Central memory CD4-positive, alpha-beta T cell (primary cell): ENCODE results near the gene RAF1.
"Not testable (repeated sequence)": the region's sequence is repeated elsewhere in the genome, so short reads cannot be mapped to it uniquely, and the experiment has no call there.

Source experiments
- DNase-seq: peaks from one replicate; pipeline ENCODE4 v3.0.0; 2022
- total RNA-seq, 3 experiments: gene quantifications; one replicate each; lab custom pipeline; 2026; lab: John Stamatoyannopoulos, UW

Gene RAF1
- total RNA-seq = 190 to 296 (median 205) reads per million in 3 experiments

- DNase-seq = peak; percentile 97
Observed at GRCh38 chr3:12663936-12664908, at the start of gene RAF1. TSS of gene RAF1 (minus strand) at chr3:12664117. CDS start at chr3:12618721, 45,396 bp downstream.

- DNase-seq = no peak
Observed at GRCh38 chr3:12710062-12710461, 46.1 kb upstream of the RAF1 start.

- DNase-seq = no peak
Observed at GRCh38 chr3:12709334-12709733, 45.4 kb upstream of the RAF1 start.

GRCh38 chr3:12708584-12709192 lies 44.8 kb upstream of the RAF1 start:
- DNase-seq = no peak

GRCh38 chr3:12707449-12707848 lies 43.5 kb upstream of the RAF1 start:
- DNase-seq = no peak

GRCh38 chr3:12706504-12707253 lies 42.8 kb upstream of the RAF1 start:
- peak; percentile 50 for DNase-seq

- DNase-seq = no peak
Observed at GRCh38 chr3:12705981-12706380, 42.1 kb upstream of the RAF1 start.

- no peak for DNase-seq
Observed at GRCh38 chr3:12705374-12705926, 41.5 kb upstream of the RAF1 start.

- no peak for DNase-seq
Observed at GRCh38 chr3:12702501-12702900, 38.6 kb upstream of the RAF1 start.

- not testable (repeated sequence) for DNase-seq
Observed at GRCh38 chr3:12701601-12702000, 37.7 kb upstream of the RAF1 start.

- DNase-seq = no peak
Observed at GRCh38 chr3:12700800-12701199, 36.9 kb upstream of the RAF1 start.

- DNase-seq = no peak
Observed at GRCh38 chr3:12695916-12696315, 32.0 kb upstream of the RAF1 start.

- no peak for DNase-seq
Observed at GRCh38 chr3:12695112-12695511, 31.2 kb upstream of the RAF1 start.

GRCh38 chr3:12692444-12692843 lies 28.5 kb upstream of the RAF1 start:
- no peak for DNase-seq

- no peak for DNase-seq
Observed at GRCh38 chr3:12689997-12690711, 26.2 kb upstream of the RAF1 start.

- no peak for DNase-seq
Observed at GRCh38 chr3:12687948-12688347, 24.0 kb upstream of the RAF1 start.

- DNase-seq = no peak
Observed at GRCh38 chr3:12686096-12686495, 22.2 kb upstream of the RAF1 start.

- DNase-seq = no peak
Observed at GRCh38 chr3:12681943-12682390, 18.1 kb upstream of the RAF1 start.

GRCh38 chr3:12681089-12681942 lies 17.4 kb upstream of the RAF1 start:
- no peak for DNase-seq

- DNase-seq = no peak
Observed at GRCh38 chr3:12679468-12679867, 15.6 kb upstream of the RAF1 start.

- no peak for DNase-seq
Observed at GRCh38 chr3:12677616-12678015, 13.7 kb upstream of the RAF1 start.
